ENCODE results near the gene CDKL2.

DNA sequence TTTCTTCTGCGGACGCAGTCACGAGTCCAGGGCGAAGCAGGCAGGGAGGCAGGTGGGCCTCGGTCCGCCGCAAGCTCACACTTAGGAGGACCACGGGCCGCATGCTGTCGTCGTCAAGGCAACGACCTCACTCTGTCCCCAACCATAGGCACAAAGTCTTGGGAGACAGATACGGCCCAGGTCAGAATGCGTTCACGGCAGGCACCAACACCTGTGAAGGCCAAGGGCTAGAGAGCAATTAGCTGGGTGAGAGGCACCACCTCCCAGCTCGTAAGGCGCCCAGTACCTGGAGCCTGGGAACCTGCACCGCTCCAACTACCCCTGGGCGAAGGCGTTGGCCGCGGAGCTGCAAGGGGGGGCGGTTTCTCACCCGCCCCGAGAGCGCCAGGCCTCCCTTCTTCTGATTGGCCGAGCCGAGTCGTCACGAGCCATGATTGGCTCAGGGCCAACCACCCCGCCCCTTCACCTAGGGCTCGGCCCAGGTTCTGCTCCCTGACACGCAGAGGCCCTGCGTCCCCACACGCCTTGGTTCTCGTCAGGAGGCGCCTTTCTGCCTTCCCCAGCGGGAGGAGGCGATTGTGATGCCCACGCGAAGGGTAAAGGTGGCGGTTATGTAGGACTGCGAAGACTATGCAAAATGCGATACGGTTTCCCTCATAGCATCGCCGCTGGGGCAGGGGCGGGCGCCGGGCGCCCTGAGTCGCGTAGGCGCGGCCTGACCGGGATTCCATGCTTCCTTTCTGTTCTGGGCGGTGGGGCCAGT lies at the start of gene CDKL2:
- TF ChIP-seq, protein P1, sequence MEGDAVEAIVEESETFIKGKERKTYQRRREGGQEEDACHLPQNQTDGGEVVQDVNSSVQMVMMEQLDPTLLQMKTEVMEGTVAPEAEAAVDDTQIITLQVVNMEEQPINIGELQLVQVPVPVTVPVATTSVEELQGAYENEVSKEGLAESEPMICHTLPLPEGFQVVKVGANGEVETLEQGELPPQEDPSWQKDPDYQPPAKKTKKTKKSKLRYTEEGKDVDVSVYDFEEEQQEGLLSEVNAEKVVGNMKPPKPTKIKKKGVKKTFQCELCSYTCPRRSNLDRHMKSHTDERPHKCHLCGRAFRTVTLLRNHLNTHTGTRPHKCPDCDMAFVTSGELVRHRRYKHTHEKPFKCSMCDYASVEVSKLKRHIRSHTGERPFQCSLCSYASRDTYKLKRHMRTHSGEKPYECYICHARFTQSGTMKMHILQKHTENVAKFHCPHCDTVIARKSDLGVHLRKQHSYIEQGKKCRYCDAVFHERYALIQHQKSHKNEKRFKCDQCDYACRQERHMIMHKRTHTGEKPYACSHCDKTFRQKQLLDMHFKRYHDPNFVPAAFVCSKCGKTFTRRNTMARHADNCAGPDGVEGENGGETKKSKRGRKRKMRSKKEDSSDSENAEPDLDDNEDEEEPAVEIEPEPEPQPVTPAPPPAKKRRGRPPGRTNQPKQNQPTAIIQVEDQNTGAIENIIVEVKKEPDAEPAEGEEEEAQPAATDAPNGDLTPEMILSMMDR (IDR thresholded peaks at IDR 0.05; ENCODE audit: insufficient read depth, low read length, poor library complexity, severe bottlenecking) = no peak
- TF ChIP-seq EZH2phosphoT487 (conservative IDR thresholded peaks at IDR 0.05; ENCODE audit: low read length) = no peak
